Epithelial cell of prostate (primary cell): ENCODE results near the gene UBE2N.
A peak's percentile ranks its signal among the peaks of the same experiment; 100 is the strongest.

ENCODE experiments used
- DNase-seq: peaks from one replicate; pipeline ENCODE4 v3.0.0-alpha.2; 2011; ENCODE audit warnings: low read depth, low spot score
- H3K27ac ChIP-seq: fragments of 450-650 bp; 2 replicates; pipeline ENCODE4 v1.5.1; 2017; ENCODE audit warnings: mild to moderate bottlenecking

The UBE2N gene

GRCh38 chr12:93441617-93442410, at the start of gene UBE2N:
UBE2N (minus strand) TSS chr12:93441947; CDS start chr12:93441884, 63 bp downstream.
- peak within 1 kb of the TSS; percentile 92 for H3K27ac ChIP-seq
- DNase-seq = peak; percentile 55

- H3K27ac ChIP-seq = no peak overlapping the region
- DNase-seq = no peak
Observed at GRCh38 chr12:93484315-93484981, 42.7 kb upstream of the UBE2N start.

- no peak overlapping the region for H3K27ac ChIP-seq
- DNase-seq = no peak
Observed at GRCh38 chr12:93483151-93483807, 41.5 kb upstream of the UBE2N start.

GRCh38 chr12:93482721-93483120, 41.0 kb upstream of the UBE2N start:
- DNase-seq = no peak
- H3K27ac ChIP-seq = no peak overlapping the region

GRCh38 chr12:93476555-93476954, 34.8 kb upstream of the UBE2N start:
- DNase-seq = no peak
- no peak overlapping the region for H3K27ac ChIP-seq

- DNase-seq = no peak
- no peak overlapping the region for H3K27ac ChIP-seq
Observed at GRCh38 chr12:93469386-93469785, 27.6 kb upstream of the UBE2N start.

- DNase-seq = no peak
- H3K27ac ChIP-seq = peak overlapping the region; percentile 73
Observed at GRCh38 chr12:93468008-93468371, 26.2 kb upstream of the UBE2N start.

GRCh38 chr12:93467351-93468007, 25.7 kb upstream of the UBE2N start, which contains the start of gene MRPL42:
MRPL42 (plus strand) TSS chr12:93467514; CDS start chr12:93469286, 1,772 bp downstream.
- peak; percentile 41 for DNase-seq
- peak within 1 kb of the TSS; percentile 73 for H3K27ac ChIP-seq

GRCh38 chr12:93466625-93467350, 25.0 kb upstream of the UBE2N start:
- H3K27ac ChIP-seq = peak overlapping the region; percentile 73
- no peak for DNase-seq

GRCh38 chr12:93465841-93466240, 24.1 kb upstream of the UBE2N start:
- no peak for DNase-seq
- H3K27ac ChIP-seq = no peak overlapping the region

GRCh38 chr12:93461503-93461902, 19.8 kb upstream of the UBE2N start:
- DNase-seq = no peak
- H3K27ac ChIP-seq = no peak overlapping the region

GRCh38 chr12:93460902-93461301, 19.2 kb upstream of the UBE2N start:
- no peak for DNase-seq
- H3K27ac ChIP-seq = no peak overlapping the region

GRCh38 chr12:93460003-93460402, 18.3 kb upstream of the UBE2N start:
- H3K27ac ChIP-seq = no peak overlapping the region
- DNase-seq = no peak

- DNase-seq = no peak
- no peak overlapping the region for H3K27ac ChIP-seq
Observed at GRCh38 chr12:93459097-93459496, 17.4 kb upstream of the UBE2N start.

GRCh38 chr12:93456077-93456476, 14.3 kb upstream of the UBE2N start:
- no peak for DNase-seq
- H3K27ac ChIP-seq = no peak overlapping the region

GRCh38 chr12:93453633-93454032, 11.9 kb upstream of the UBE2N start:
- no peak overlapping the region for H3K27ac ChIP-seq
- DNase-seq = no peak

- no peak overlapping the region for H3K27ac ChIP-seq
- DNase-seq = no peak
Observed at GRCh38 chr12:93451423-93452158, 9.8 kb upstream of the UBE2N start.

GRCh38 chr12:93449277-93449676, 7.5 kb upstream of the UBE2N start:
- no peak overlapping the region for H3K27ac ChIP-seq
- no peak for DNase-seq

- H3K27ac ChIP-seq = no peak overlapping the region
- DNase-seq = no peak
Observed at GRCh38 chr12:93448796-93449195, 7.0 kb upstream of the UBE2N start.
